MM.1S (cell line): ENCODE results near the gene CYP26C1.

Experiments used
- DNase-seq: peaks from one replicate; pipeline ENCODE4 v3.0.0-alpha.2; 2015
- H2AFZ ChIP-seq: fragments of 300-600 bp; sonication (generic); 2 replicates; pipeline ENCODE4 v1.6.0; 2016; ENCODE audit warnings: antibody characterized with exemption, low read length
- H3F3A ChIP-seq: fragments of 300-600 bp; sonication (generic); 2 replicates; pipeline ENCODE4 v1.6.1; 2016; ENCODE audit warnings: mild to moderate bottlenecking, antibody characterized with exemption, low read length, moderate library complexity, mixed read lengths; ENCODE audit not compliant: insufficient read depth
- H3K27ac ChIP-seq: fragments of 300-600 bp; sonication (generic); 2 replicates; pipeline ENCODE4 v1.5.1; 2016; ENCODE audit warnings: mild to moderate bottlenecking, low read length
- H3K27me3 ChIP-seq: fragments of 300-600 bp; sonication (generic); replicated peaks from 2 replicates; pipeline ENCODE4 v1.6.0; 2016; ENCODE audit warnings: low read length; ENCODE audit not compliant: insufficient read depth
- H3K36me3 ChIP-seq: fragments of 300-600 bp; sonication (generic); replicated peaks from 2 replicates; pipeline ENCODE4 v1.6.1; 2016; ENCODE audit warnings: mild to moderate bottlenecking, low read length, mixed read lengths; ENCODE audit not compliant: insufficient read depth
- H3K4me1 ChIP-seq: fragments of 300-600 bp; sonication (generic); 2 replicates; pipeline ENCODE4 v1.6.1; 2016; ENCODE audit warnings: low read length, mixed read lengths
- H3K4me2 ChIP-seq: fragments of 300-600 bp; sonication (generic); 2 replicates; pipeline ENCODE4 v1.6.0; 2016; ENCODE audit warnings: low read depth, low read length
- H3K4me3 ChIP-seq: fragments of 300-600 bp; sonication (generic); 2 replicates; pipeline ENCODE4 v1.5.1; 2016; ENCODE audit warnings: low read length, mixed read lengths
- H3K79me2 ChIP-seq: fragments of 300-600 bp; sonication (generic); 2 replicates; pipeline ENCODE4 v1.6.1; 2016; ENCODE audit warnings: mixed run types, low read length, mixed read lengths
- H3K9ac ChIP-seq: fragments of 300-600 bp; sonication (generic); 2 replicates; pipeline ENCODE4 v1.6.1; 2016; ENCODE audit warnings: low read length, mixed read lengths
- H3K9me2 ChIP-seq: fragments of 300-600 bp; sonication (generic); replicated peaks from 2 replicates; pipeline ENCODE4 v1.6.1; 2016; ENCODE audit warnings: mild to moderate bottlenecking, low read length, mixed read lengths; ENCODE audit not compliant: insufficient read depth
- H3K9me3 ChIP-seq: fragments of 300-600 bp; sonication (generic); replicated peaks from 2 replicates; pipeline ENCODE4 v1.6.1; 2016; ENCODE audit warnings: mild to moderate bottlenecking, low read length, mixed read lengths; ENCODE audit not compliant: insufficient read depth
- H4K20me1 ChIP-seq: fragments of 300-600 bp; sonication (generic); 2 replicates; pipeline ENCODE4 v1.6.1; 2016; ENCODE audit warnings: mild to moderate bottlenecking, low read length, moderate library complexity, mixed read lengths; ENCODE audit not compliant: insufficient read depth
- CTCF ChIP-seq: fragments of 300-600 bp; sonication (generic); IDR thresholded peaks from 2 replicates; pipeline ENCODE4 v1.5.1; 2016; ENCODE audit warnings: antibody characterized with exemption, low read length, mixed read lengths
- EZH2 ChIP-seq: fragments of 300-600 bp; sonication (generic); optimal IDR thresholded peaks from 2 replicates; pipeline ENCODE3; 2017; ENCODE audit warnings: low read depth, mild to moderate bottlenecking, antibody characterized with exemption, low read length, mixed read lengths
- EZH2phosphoT487 ChIP-seq: fragments of 300-600 bp; sonication (generic); IDR thresholded peaks from 2 replicates; pipeline ENCODE4 v1.6.1; 2018; ENCODE audit warnings: antibody characterized with exemption, low read length

CYP26C1 gene

DNA sequence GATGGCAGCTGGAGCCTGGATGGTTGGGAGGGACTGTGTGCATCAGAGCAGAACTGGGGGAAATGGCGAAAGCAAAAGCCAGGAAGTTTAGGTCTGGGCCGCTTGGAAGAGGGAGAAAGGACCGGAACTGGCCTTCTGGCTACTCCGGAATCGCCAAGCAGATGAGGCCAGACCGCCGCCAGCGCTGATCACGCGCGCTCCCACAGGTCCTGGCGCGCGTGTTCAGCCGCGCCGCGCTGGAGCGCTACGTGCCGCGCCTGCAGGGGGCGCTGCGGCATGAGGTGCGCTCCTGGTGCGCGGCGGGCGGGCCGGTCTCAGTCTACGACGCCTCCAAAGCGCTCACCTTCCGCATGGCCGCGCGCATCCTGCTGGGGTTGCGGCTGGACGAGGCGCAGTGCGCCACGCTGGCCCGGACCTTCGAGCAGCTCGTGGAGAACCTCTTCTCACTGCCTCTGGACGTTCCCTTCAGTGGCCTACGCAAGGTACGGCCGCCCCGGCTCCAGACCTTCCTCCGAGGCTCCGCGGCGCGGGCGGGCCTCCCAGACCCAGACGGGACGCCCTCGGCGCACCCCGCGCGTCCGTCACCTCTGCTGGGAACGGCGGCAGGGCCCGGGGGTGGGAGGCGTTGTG, 2.0 kb downstream of the CYP26C1 start:
- Histone ChIP-seq H3K27ac (no peak overlapping the region), H3K27me3 (peaks cover 43% of the 10 kb centered on the region), H2AFZ (peak overlapping the region; percentile 61), H3K9me2 (no peaks in the 10 kb centered on the region), H3F3A (no peaks in the 10 kb centered on the region), H3K9ac (no peak overlapping the region), H4K20me1 (no peaks in the 10 kb centered on the region), H3K79me2 (no peaks in the 10 kb centered on the region), H3K9me3 (no peaks in the 10 kb centered on the region), H3K4me3 (peak overlapping the region; percentile 55), H3K4me2 (peak overlapping the region; percentile 92), H3K4me1 (0 out of 2 replicates have a peak, but pooled peaks cover 3% of the 10 kb centered on the region), H3K36me3 (no peaks in the 10 kb centered on the region)
- TF ChIP-seq EZH2phosphoT487: no peak
- peak; percentile 64 for TF ChIP-seq CTCF
- no peak for TF ChIP-seq EZH2
- DNase-seq: peak; percentile 65

GRCh38 chr10:93063144-93063976, 2.8 kb downstream of the CYP26C1 start:
- Histone ChIP-seq H2AFZ (peak overlapping the region; percentile 61; the same call in 1 of the 2 replicates), H3K9ac (no peak overlapping the region), H4K20me1 (no peaks in the 10 kb centered on the region), H3K4me1 (0 out of 2 replicates have a peak, but pooled peaks cover 3% of the 10 kb centered on the region), H3K79me2 (no peaks in the 10 kb centered on the region), H3K27me3 (peaks cover 50% of the 10 kb centered on the region), H3K4me3 (no peak overlapping the region), H3K27ac (no peak overlapping the region), H3K9me2 (no peaks in the 10 kb centered on the region), H3K9me3 (no peaks in the 10 kb centered on the region), H3K4me2 (peak overlapping the region; percentile 92), H3F3A (no peaks in the 10 kb centered on the region), H3K36me3 (no peaks in the 10 kb centered on the region)
- no peak for TF ChIP-seq EZH2phosphoT487
- TF ChIP-seq EZH2: no peak
- TF ChIP-seq CTCF: no peak
- no peak for DNase-seq

DNA sequence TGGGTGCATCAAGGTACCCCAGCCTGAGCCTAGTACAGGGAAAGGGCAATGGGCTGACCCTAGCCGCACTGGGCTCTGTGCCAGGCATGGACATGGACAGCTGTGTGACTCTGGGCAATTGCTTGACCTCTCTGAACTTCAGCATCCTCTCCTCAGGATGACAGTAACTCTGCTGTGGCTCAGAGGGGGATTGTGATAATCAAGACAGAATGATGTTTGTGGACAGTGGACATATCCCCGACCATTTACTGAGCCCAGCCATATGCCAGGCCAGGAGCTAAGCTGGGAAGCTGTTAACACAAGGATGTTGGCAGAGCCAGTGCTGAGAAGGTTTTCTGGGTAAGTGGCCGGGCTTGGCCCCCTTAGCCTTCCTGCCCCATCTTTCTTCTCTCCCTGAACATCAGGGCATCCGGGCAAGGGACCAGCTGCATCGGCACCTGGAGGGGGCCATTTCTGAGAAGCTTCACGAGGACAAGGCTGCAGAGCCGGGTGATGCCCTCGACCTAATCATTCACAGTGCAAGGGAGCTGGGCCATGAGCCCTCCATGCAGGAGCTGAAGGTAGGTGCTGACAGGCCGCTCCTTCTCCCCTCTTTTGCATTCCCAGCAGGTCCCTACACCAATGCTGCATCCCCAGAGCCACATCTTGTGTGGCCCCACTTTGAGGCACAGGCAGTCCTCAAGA, 3.5 kb downstream of the CYP26C1 start:
- Histone ChIP-seq H3K36me3 (no peaks in the 10 kb centered on the region), H3K4me3 (no peak overlapping the region), H3K9ac (no peak overlapping the region), H3K27me3 (peaks cover 58% of the 10 kb centered on the region), H2AFZ (no peak overlapping the region), H3F3A (no peaks in the 10 kb centered on the region), H3K9me2 (no peaks in the 10 kb centered on the region), H3K4me2 (no peak overlapping the region), H3K4me1 (0 out of 2 replicates have a peak, but pooled peaks cover 3% of the 10 kb centered on the region), H3K27ac (no peak overlapping the region), H3K9me3 (no peaks in the 10 kb centered on the region), H3K79me2 (no peaks in the 10 kb centered on the region), H4K20me1 (no peaks in the 10 kb centered on the region)
- DNase-seq: no peak
- TF ChIP-seq EZH2phosphoT487: no peak
- no peak for TF ChIP-seq EZH2
- TF ChIP-seq CTCF: no peak
